B cell (primary cell): ENCODE measurements around the gene ETV6. TPM values are rescaled to one million over a fixed set of nuclear protein-coding genes. Genes with fewer than 3 reads are reported as not detected.
A peak's percentile ranks its signal among the peaks of the same experiment; 100 is the strongest.

ENCODE experiments used
- ATAC-seq: fragments of 200-7000 bp; cut with Tn5 transposase; one replicate; pipeline ENCODE4 v1.10.0; 2021; ENCODE audit warnings: low read depth, mild to moderate bottlenecking, moderate number of reproducible peaks, moderate library complexity
- CTCF ChIA-PET: fragments of 350-600 bp; sonication (Branson Sonifier 250); formaldehyde crosslinking; loops from one replicate; lab custom pipeline; 2021; ENCODE audit warnings: antibody characterized with exemption, inconsistent platforms; lab: Charles Lee
- POLR2A ChIA-PET: fragments of 350-600 bp; sonication (Branson Sonifier 250); formaldehyde crosslinking; loops from one replicate; lab custom pipeline; 2021; ENCODE audit warnings: antibody characterized with exemption; lab: Charles Lee
- DNase-seq: peaks from one replicate; pipeline ENCODE4 v3.0.0; 2013
- H2AFZ ChIP-seq: 2 replicates; pipeline ENCODE4 v1.6.1; 2012; ENCODE audit warnings: mild to moderate bottlenecking, low read depth, low read length; ENCODE audit not compliant: insufficient read depth, poor library complexity, severe bottlenecking
- H3K27ac ChIP-seq, 2 donors: 1 replicate in 1 of 2; 2 replicates in 1 of 2; pipeline ENCODE4 v1.5.1; 2012 to 2013; ENCODE audit warnings: low read length in 2 of 2, mild to moderate bottlenecking in 2 of 2, moderate library complexity in 1 of 2
- H3K27me3 ChIP-seq, 4 experiments: fragments of 200-600 bp in 1 of 4; sonication (generic) in 1 of 4; replicated peaks in 1 of 4; 1 replicate in 2 of 4; 2 replicates in 2 of 4; pipeline versions ENCODE4 v1.6.1 to v1.7.0; 2013 to 2016; ENCODE audit warnings: low read length in 3 of 4, mild to moderate bottlenecking in 2 of 4, mixed read lengths in 1 of 4, moderate library complexity in 1 of 4; ENCODE audit not compliant: insufficient read depth in 4 of 4, control insufficient read depth in 3 of 4; ENCODE audit errors: control extremely low read depth in 1 of 4
- H3K36me3 ChIP-seq, 2 experiments: replicated peaks in 1 of 2; 1 replicate in 1 of 2; 2 replicates in 1 of 2; pipeline versions ENCODE4 v1.6.1 to v1.7.1; 2013; ENCODE audit warnings: low read length in 1 of 2; ENCODE audit not compliant: insufficient read depth in 2 of 2, control insufficient read depth in 1 of 2; ENCODE audit errors: control extremely low read depth in 1 of 2, extremely low read depth in 1 of 2
- H3K4me1 ChIP-seq, 2 donors: fragments of 200-600 bp in 1 of 2; sonication (generic) in 1 of 2; 1 replicate in 1 of 2; 2 replicates in 1 of 2; pipeline versions ENCODE4 v1.5.1 to v1.6.1; 2013 to 2017; ENCODE audit warnings: low read length in 2 of 2; ENCODE audit not compliant: control insufficient read depth in 2 of 2, insufficient read depth in 2 of 2
- H3K4me2 ChIP-seq: replicated peaks from 2 replicates; pipeline ENCODE3; 2012; ENCODE audit warnings: mild to moderate bottlenecking, low read depth, low read length; ENCODE audit not compliant: poor library complexity, severe bottlenecking
- H3K4me3 ChIP-seq, 5 experiments: fragments of 200-600 bp in 1 of 5; sonication (generic) in 1 of 5; 1 replicate in 3 of 5; 2 replicates in 2 of 5; pipeline versions ENCODE4 v1.5.1 to v1.7.0; 2011 to 2016; ENCODE audit warnings: low read length in 4 of 5, mild to moderate bottlenecking in 4 of 5, low read depth in 2 of 5, control low read depth in 1 of 5, moderate library complexity in 1 of 5; ENCODE audit not compliant: insufficient read depth in 1 of 5; ENCODE audit errors: control extremely low read depth in 1 of 5, extremely low read depth in 1 of 5
- H3K79me2 ChIP-seq: fragments of 200-600 bp; sonication (generic); one replicate; pipeline ENCODE4 v1.6.0; 2016; ENCODE audit warnings: low read length; ENCODE audit not compliant: control insufficient read depth, insufficient read depth
- H3K9ac ChIP-seq: fragments of 200-600 bp; sonication (generic); 2 replicates; pipeline ENCODE4 v1.6.1; 2017; ENCODE audit warnings: mild to moderate bottlenecking, low read length, moderate library complexity
- H3K9me3 ChIP-seq, 3 donors: one replicate each; pipeline versions ENCODE4 v1.6.1 to v1.7.1; 2013; ENCODE audit warnings: low read length in 2 of 3; ENCODE audit not compliant: control insufficient read depth in 2 of 3, insufficient read depth in 1 of 3; ENCODE audit errors: control extremely low read depth in 1 of 3
- H4K20me1 ChIP-seq: 2 replicates; pipeline ENCODE4 v1.6.0; 2012; ENCODE audit warnings: mild to moderate bottlenecking, low read length; ENCODE audit not compliant: insufficient read depth, control insufficient read depth, poor library complexity, severe bottlenecking
- H3K27ac Mint-ChIP-seq: one replicate; pipeline ENCODE4 v1.8.0; 2021; ENCODE audit warnings: mixed read lengths
- H3K27me3 Mint-ChIP-seq: one replicate; pipeline ENCODE4 v1.8.0; 2021; ENCODE audit warnings: mixed read lengths
- H3K4me1 Mint-ChIP-seq: one replicate; pipeline ENCODE4 v1.8.0; 2021; ENCODE audit warnings: mixed read lengths
- H3K4me3 Mint-ChIP-seq: one replicate; pipeline ENCODE4 v1.8.0; 2021; ENCODE audit warnings: mixed read lengths
- H3K9me3 Mint-ChIP-seq: one replicate; pipeline ENCODE4 v1.8.0; 2022; ENCODE audit warnings: mixed read lengths; ENCODE audit not compliant: insufficient read depth
- CTCF ChIP-seq: fragments of 200-600 bp; IDR thresholded peaks from one replicate; pipeline ENCODE4 v1.8.0; 2022; ENCODE audit warnings: antibody characterized with exemption, mild to moderate bottlenecking
- EZH2 ChIP-seq: IDR thresholded peaks from 2 replicates; pipeline ENCODE4 v1.6.1; 2012; ENCODE audit warnings: borderline replicate concordance, low read depth, mild to moderate bottlenecking, moderate library complexity, low read length; ENCODE audit not compliant: insufficient read depth, poor library complexity, severe bottlenecking
- WGBS: methylation state at CpG from one replicate; pipeline ENCODE4 v1.1.5; 2013; ENCODE audit warnings: missing lambda C conversion rate; ENCODE audit not compliant: insufficient coverage; 5-methylcytosine and 5-hydroxymethylcytosine counted together
- intact Hi-C: fragments of 100-400 bp; cut with micrococcal nuclease; formaldehyde crosslinking; loops from one replicate; pipeline ENCODE4 v1.10.0; 2022
- polyA plus RNA-seq: library from polyadenylated mRNA; depleted of rRNA; stranded (reverse); fragments of >200 nt; gene quantifications from 2 replicates; pipeline ENCODE4 v1.2.3, GENCODE V29; 2012
- total RNA-seq, 2 donors: library from RNA; stranded (reverse); fragments of 120-200 nt in 1 of 2; gene quantifications; 1 replicate in 1 of 2; 2 replicates in 1 of 2; pipeline versions ENCODE4 v1.2.3 to v1.2.4, GENCODE V29; 2013 to 2022

Gene ETV6
- total and polyA plus RNA-seq, 2 donors (not counting 1 experiment from before 2014, with no cell fraction given) = 17.4 to 123 TPM

- Mint-ChIP-seq H3K27ac (peak overlapping the region; percentile 59), H3K27me3 (no peaks in the 10 kb centered on the region), H3K9me3 (no peaks in the 10 kb centered on the region), H3K4me3 (peak overlapping the region; percentile 47), H3K4me1 (peaks cover 56% of the 10 kb centered on the region)
- ChIA-PET POLR2A (interaction anchor here (0.6 to 0.8 kb wide), 2 partner anchors 50 to 231 kb away, joined by 3 to 4 read pairs; no protein-coding TSS in a partner anchor), CTCF (interaction anchor here (1.1 to 1.4 kb wide), 4 partner anchors 17 to 48 kb away, joined by 3 to 4 read pairs (median 3); no protein-coding TSS in a partner anchor)
- TF ChIP-seq CTCF (no peak), EZH2 (no peak)
- H3K4me3 ChIP-seq = no peak overlapping the region
- H3K4me2 ChIP-seq = peak overlapping the region; percentile 15
- no peak overlapping the region for H3K9ac ChIP-seq
- peaks cover 2 to 3% of the 10 kb centered on the region in 2 experiments for H3K36me3 ChIP-seq
- H3K27me3 ChIP-seq = no peaks in the 10 kb centered on the region
- peaks cover 10 to 11% of the 10 kb centered on the region in 2 donors for H3K4me1 ChIP-seq
- H2AFZ ChIP-seq = no peak overlapping the region
- peaks cover 94% of the 10 kb centered on the region for H3K79me2 ChIP-seq
- no peaks in the 10 kb centered on the region for H3K9me3 ChIP-seq
- ATAC-seq (peak; percentile 58), DNase-seq (peak; percentile 67)
- 63% methylated on average over 4 of the region's 6 CpGs for WGBS
- no peak overlapping the region for H3K27ac ChIP-seq
- intact Hi-C loops = loop anchor here (2.0 kb wide), 1 partner anchor 14 kb away; no protein-coding TSS in a partner anchor
- peaks cover 14% of the 10 kb centered on the region for H4K20me1 ChIP-seq
Measured at GRCh38 chr12:11780521-11781101, 131.1 kb downstream of the ETV6 start.

GRCh38 chr12:11782914-11783420 is 133.5 kb downstream of the ETV6 start:
- Mint-ChIP-seq H3K9me3 (no peaks in the 10 kb centered on the region), H3K4me3 (no peak overlapping the region), H3K27me3 (no peaks in the 10 kb centered on the region), H3K27ac (no peak overlapping the region), H3K4me1 (peaks cover 58% of the 10 kb centered on the region)
- CTCF ChIA-PET = no interaction called here
- Histone ChIP-seq H3K9ac (no peak overlapping the region), H3K4me2 (no peak overlapping the region), H3K36me3 (peaks cover 0 to 3% of the 10 kb centered on the region in 2 experiments), H2AFZ (no peak overlapping the region), H3K4me3 (no peak overlapping the region), H4K20me1 (peaks cover 22% of the 10 kb centered on the region), H3K9me3 (no peaks in the 10 kb centered on the region), H3K27me3 (no peaks in the 10 kb centered on the region), H3K27ac (no peak overlapping the region), H3K4me1 (peaks cover 11 to 12% of the 10 kb centered on the region in 2 donors), H3K79me2 (peaks cover 96% of the 10 kb centered on the region)
- TF ChIP-seq EZH2 (no peak), CTCF (no peak)
- intact Hi-C loops = no loop called here
- ATAC-seq (no peak), DNase-seq (no peak)
- WGBS = 94% methylated on average over 3 of the region's 3 CpGs
- POLR2A ChIA-PET = no interaction called here
